ENCODE data around the gene NEU2.

DNA sequence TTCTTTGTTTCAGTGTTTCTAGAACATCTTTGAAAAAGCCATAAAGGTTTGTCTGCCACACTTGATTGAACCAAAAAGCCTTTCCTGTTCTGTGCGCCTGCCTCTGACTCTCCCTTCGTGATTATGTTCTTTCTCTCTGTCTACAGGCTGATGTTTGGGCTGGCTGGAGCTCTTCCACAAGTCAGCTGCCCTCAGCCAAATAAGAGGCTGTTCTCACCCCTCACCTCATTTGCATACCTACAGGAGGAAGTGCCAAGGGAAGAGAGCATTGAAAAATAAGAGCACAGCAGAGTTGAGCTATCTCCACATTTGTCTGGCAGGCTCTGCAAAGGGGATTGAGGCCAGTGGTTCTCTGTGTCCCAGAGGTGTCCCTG, 43.5 kb downstream of the NEU2 start:
- TF ChIP-seq CTCF (IDR thresholded peaks at IDR 0.05; ENCODE audit: low read depth, low read length, poor library complexity, severe bottlenecking) (no peak), EZH2phosphoT487 (IDR thresholded peaks at IDR 0.05; ENCODE audit: borderline replicate concordance, low read length) (no peak)
